Calu3 (cell line): ENCODE results near the gene USP43. TPM values are rescaled to one million over a fixed set of nuclear protein-coding genes. Genes with fewer than 3 reads are reported as not detected.

Experiments used
- BruUV-seq: library from RNA; stranded (reverse); fragments of 400-500 nt; replicated peaks from 2 replicates; lab custom pipeline; 2021; lab: Mats Ljungman, UMichigan
- CTCF ChIA-PET: fragments of 300-600 bp; sonication (Branson Sonifier 250); formaldehyde crosslinking; loops from one replicate; lab custom pipeline; 2022; ENCODE audit warnings: antibody characterized with exemption; lab: Charles Lee
- DNase-seq: peaks from one replicate; pipeline ENCODE4 v3.0.0; 2022
- H3K27ac Mint-ChIP-seq: one replicate; pipeline ENCODE4 v1.8.0; 2022; ENCODE audit warnings: mixed read lengths; ENCODE audit not compliant: unreplicated experiment
- H3K27me3 Mint-ChIP-seq: one replicate; pipeline ENCODE4 v1.8.0; 2022; ENCODE audit warnings: mixed read lengths; ENCODE audit not compliant: unreplicated experiment
- H3K36me3 Mint-ChIP-seq: one replicate; pipeline ENCODE4 v1.8.0; 2022; ENCODE audit warnings: mild to moderate bottlenecking, moderate library complexity, mixed read lengths; ENCODE audit not compliant: insufficient read depth, unreplicated experiment
- H3K4me1 Mint-ChIP-seq: one replicate; pipeline ENCODE4 v1.8.0; 2022; ENCODE audit warnings: mild to moderate bottlenecking, low read depth, mixed read lengths; ENCODE audit not compliant: unreplicated experiment
- H3K4me3 Mint-ChIP-seq: one replicate; pipeline ENCODE4 v1.8.0; 2022; ENCODE audit warnings: mild to moderate bottlenecking, low read depth, moderate library complexity, mixed read lengths; ENCODE audit not compliant: unreplicated experiment
- H3K9me3 Mint-ChIP-seq: one replicate; pipeline ENCODE4 v1.8.0; 2022; ENCODE audit warnings: low read depth, mixed read lengths; ENCODE audit not compliant: unreplicated experiment
- CTCF ChIP-seq: fragments of 200-600 bp; IDR thresholded peaks from one replicate; pipeline ENCODE4 v1.8.0; 2022; ENCODE audit warnings: antibody characterized with exemption; ENCODE audit not compliant: unreplicated experiment
- intact Hi-C: fragments of 100-400 bp; cut with micrococcal nuclease; formaldehyde crosslinking; loops from one replicate; pipeline ENCODE4 v1.10.0; 2022; ENCODE audit not compliant: unreplicated experiment
- total RNA-seq: library from RNA; stranded (reverse); gene quantifications from 2 replicates; pipeline ENCODE4 v1.2.3, GENCODE V29; 2022

Gene USP43
- total RNA-seq, 1 experiment from 2014 or later = 6.7 TPM

- Mint-ChIP-seq H3K27ac (no peak overlapping the region), H3K9me3 (no peaks in the 10 kb centered on the region), H3K4me3 (no peak overlapping the region), H3K27me3 (no peaks in the 10 kb centered on the region), H3K4me1 (no peaks in the 10 kb centered on the region), H3K36me3 (no peaks in the 10 kb centered on the region)
- no peak for DNase-seq
- BruUV-seq = no TSS peak
- CTCF ChIA-PET = no interaction called here
- intact Hi-C loops = loop anchor here (1.0 to 5.0 kb wide), 2 partner anchors 37 to 199 kb away; no protein-coding TSS in a partner anchor
- TF ChIP-seq CTCF = no peak
Observed at GRCh38 chr17:9729735-9730420, 84.6 kb downstream of the USP43 start.

GRCh38 chr17:9750524-9750923 lies 105.2 kb downstream of the USP43 start:
- Mint-ChIP-seq H3K27ac (no peak overlapping the region), H3K4me3 (no peak overlapping the region), H3K4me1 (no peaks in the 10 kb centered on the region), H3K27me3 (peaks cover 35% of the 10 kb centered on the region), H3K36me3 (no peaks in the 10 kb centered on the region), H3K9me3 (no peaks in the 10 kb centered on the region)
- DNase-seq = no peak
- TF ChIP-seq CTCF = no peak
- CTCF ChIA-PET = no interaction called here
- BruUV-seq = no TSS peak
- intact Hi-C loops = no loop called here

GRCh38 chr17:9755083-9755482 lies 109.8 kb downstream of the USP43 start:
- H3K27me3 Mint-ChIP-seq = peaks cover 27% of the 10 kb centered on the region
- no peak overlapping the region for H3K4me3 Mint-ChIP-seq
- H3K36me3 Mint-ChIP-seq = no peaks in the 10 kb centered on the region
- no peak for DNase-seq
- intact Hi-C loops = no loop called here
- CTCF ChIA-PET = no interaction called here
- TF ChIP-seq CTCF = no peak
- H3K27ac Mint-ChIP-seq = no peak overlapping the region
- no peaks in the 10 kb centered on the region for H3K9me3 Mint-ChIP-seq
- no TSS peak for BruUV-seq
- H3K4me1 Mint-ChIP-seq = no peaks in the 10 kb centered on the region

- no peak for DNase-seq
- peaks cover 7% of the 10 kb centered on the region for H3K4me1 Mint-ChIP-seq
- peaks cover 33% of the 10 kb centered on the region for H3K27me3 Mint-ChIP-seq
- no peak overlapping the region for H3K4me3 Mint-ChIP-seq
- H3K9me3 Mint-ChIP-seq = no peaks in the 10 kb centered on the region
- CTCF ChIA-PET = no interaction called here
- BruUV-seq = no TSS peak
- intact Hi-C loops = no loop called here
- no peaks in the 10 kb centered on the region for H3K36me3 Mint-ChIP-seq
- H3K27ac Mint-ChIP-seq = no peak overlapping the region
- no peak for TF ChIP-seq CTCF
Observed at GRCh38 chr17:9760266-9760665, 114.9 kb downstream of the USP43 start.
